Pulmonary artery endothelial cell (primary cell): ENCODE data around the gene ENTREP3. TPM values are rescaled to one million over a fixed set of nuclear protein-coding genes. Genes with fewer than 3 reads are reported as not detected.
"Not testable (repeated sequence)": the region's sequence is repeated elsewhere in the genome, so short reads cannot be mapped to it uniquely, and the experiment has no call there.

Experiments
- DNase-seq: peaks from one replicate; pipeline ENCODE4 v3.0.0-alpha.2; 2011; ENCODE audit warnings: low read depth, low spot score
- total RNA-seq: library from RNA; depleted of rRNA; stranded (reverse); fragments of >200 nt; gene quantifications from 2 replicates; pipeline ENCODE4 v1.2.3, GENCODE V29; 2014

Gene ENTREP3
- total RNA-seq: 4.9 and 6.5 TPM in 2 replicates

GRCh38 chr1:155255243-155256007 is at the start of gene ENTREP3:
TSS of gene ENTREP3 (minus strand) at chr1:155255483. CDS start at chr1:155254877, 606 bp downstream.
- no peak for DNase-seq

GRCh38 chr1:155304558-155305063 is 49.3 kb upstream of the ENTREP3 start:
- no peak for DNase-seq

- DNase-seq: no peak
These were observed 46.1 kb upstream of the ENTREP3 start, which contains the start of gene PKLR for GRCh38 chr1:155301342-155301841. TSS of gene PKLR (minus strand) at chr1:155301438. CDS start at chr1:155301395, 43 bp downstream.

- no peak for DNase-seq
These were observed 45.5 kb upstream of the ENTREP3 start for GRCh38 chr1:155300553-155301329.

GRCh38 chr1:155300024-155300423 is 44.7 kb upstream of the ENTREP3 start:
- DNase-seq: no peak

GRCh38 chr1:155297384-155297783 is 42.1 kb upstream of the ENTREP3 start:
- no peak for DNase-seq

GRCh38 chr1:155296661-155297060 is 41.4 kb upstream of the ENTREP3 start:
- no peak for DNase-seq

- DNase-seq: no peak
These were observed 40.6 kb upstream of the ENTREP3 start for GRCh38 chr1:155295942-155296267.

- DNase-seq: no peak
These were observed 40.1 kb upstream of the ENTREP3 start for GRCh38 chr1:155295183-155295941.

- DNase-seq: no peak
These were observed 39.4 kb upstream of the ENTREP3 start for GRCh38 chr1:155294520-155295182.

GRCh38 chr1:155293086-155293749 is 37.9 kb upstream of the ENTREP3 start:
- no peak for DNase-seq

- not testable (repeated sequence) for DNase-seq
These were observed 35.7 kb upstream of the ENTREP3 start for GRCh38 chr1:155291006-155291405.

- DNase-seq: no peak
These were observed 32.8 kb upstream of the ENTREP3 start for GRCh38 chr1:155287987-155288543.

GRCh38 chr1:155286544-155286943 is 31.3 kb upstream of the ENTREP3 start:
- DNase-seq: no peak

GRCh38 chr1:155285631-155286044 is 30.4 kb upstream of the ENTREP3 start:
- no peak for DNase-seq

- DNase-seq: no peak
These were observed 29.8 kb upstream of the ENTREP3 start for GRCh38 chr1:155285063-155285462.

GRCh38 chr1:155284476-155284875 is 29.2 kb upstream of the ENTREP3 start:
- no peak for DNase-seq

GRCh38 chr1:155282488-155283091 is 27.3 kb upstream of the ENTREP3 start:
- no peak for DNase-seq

GRCh38 chr1:155279268-155279667 is 24.0 kb upstream of the ENTREP3 start:
- DNase-seq: no peak
